Measurements from ENCODE around the gene DNASE1L1.

Gene DNASE1L1

GRCh38 chrX:154428176-154429171 lies 19.4 kb upstream of the DNASE1L1 start, which contains the start of gene ATP6AP1:
ATP6AP1 (plus strand) TSS chrX:154428677; CDS start chrX:154428693, 16 bp downstream.
- TF ChIP-seq CTCF (IDR thresholded peaks at IDR 0.05), result no peak

GRCh38 chrX:154426916-154427770 lies 18.1 kb upstream of the DNASE1L1 start:
- TF ChIP-seq CTCF (IDR thresholded peaks at IDR 0.05), result no peak

GRCh38 chrX:154420402-154420756 lies 11.3 kb upstream of the DNASE1L1 start:
- TF ChIP-seq CTCF (IDR thresholded peaks at IDR 0.05), result no peak

DNA sequence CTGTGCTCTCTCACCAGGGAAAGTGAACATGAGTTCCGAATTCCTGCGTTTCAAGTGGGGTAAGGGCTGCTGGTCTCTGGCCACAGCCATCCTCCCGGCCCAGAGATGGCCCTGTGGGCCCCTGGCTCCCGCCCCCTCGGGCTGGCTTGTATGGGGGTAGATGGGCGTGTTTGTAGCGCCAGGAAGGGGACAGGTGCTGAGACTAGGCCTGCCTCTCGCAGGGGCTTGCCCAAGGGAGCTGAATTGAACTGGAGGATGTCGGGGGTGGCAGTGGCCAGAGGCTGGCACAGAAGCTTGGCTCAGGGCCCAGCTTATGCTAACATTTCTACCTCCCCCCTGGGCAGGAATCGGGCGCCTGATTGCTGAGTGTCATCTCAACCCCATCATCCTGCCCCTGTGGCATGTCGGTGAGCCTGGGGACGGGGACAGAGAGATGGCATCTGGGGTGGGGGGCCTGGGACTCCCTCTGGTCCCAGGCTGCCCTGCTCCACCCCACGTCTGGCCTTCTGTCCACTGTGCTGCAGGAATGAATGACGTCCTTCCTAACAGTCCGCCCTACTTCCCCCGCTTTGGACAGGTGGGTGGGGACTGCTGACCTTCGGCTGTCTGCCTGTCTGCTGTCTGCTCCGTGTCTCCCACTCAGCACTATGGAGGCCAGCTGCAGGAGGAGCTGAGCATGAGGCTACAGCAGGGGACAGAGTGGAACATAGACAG lies 10.8 kb upstream of the DNASE1L1 start:
- TF ChIP-seq CTCF (IDR thresholded peaks at IDR 0.05), result no peak

- TF ChIP-seq CTCF (IDR thresholded peaks at IDR 0.05), result no peak
Observed at GRCh38 chrX:154419189-154419588, 10.1 kb upstream of the DNASE1L1 start.

GRCh38 chrX:154417157-154417556 lies 8.1 kb upstream of the DNASE1L1 start:
- no peak for TF ChIP-seq CTCF (IDR thresholded peaks at IDR 0.05)

DNA sequence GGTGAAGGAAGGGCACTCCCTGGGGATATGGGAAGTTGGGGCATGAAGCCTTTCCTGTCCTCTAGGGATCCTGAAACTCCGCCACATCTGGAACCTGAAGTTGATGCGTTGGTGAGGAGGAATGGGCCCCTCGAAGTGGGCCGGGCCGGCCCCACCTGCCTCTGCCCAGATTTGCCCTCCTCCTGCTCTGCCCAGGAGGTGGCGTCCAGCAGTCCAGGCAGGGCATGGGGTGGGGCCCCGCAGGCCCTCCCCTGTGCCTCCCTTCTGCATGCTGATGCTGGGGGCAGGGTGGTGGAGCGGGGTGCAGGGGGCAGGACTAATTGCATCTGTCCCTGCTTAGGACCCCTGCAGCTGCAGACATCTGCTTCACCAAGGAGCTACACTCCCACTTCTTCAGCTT lies 4.1 kb upstream of the DNASE1L1 start:
- TF ChIP-seq CTCF (IDR thresholded peaks at IDR 0.05), result no peak
